Cardiac fibroblast (primary cell): ENCODE measurements around the gene STAMBPL1.

Experiments used
- DNase-seq, 2 donors: peaks; one replicate each; pipeline versions ENCODE4 v3.0.0 to v3.0.0-alpha.2; 2010; ENCODE audit warnings: low read depth in 2 of 2
- H3K4me3 ChIP-seq, 2 donors: replicated peaks in 1 of 2; 1 replicate in 1 of 2; 2 replicates in 1 of 2; pipeline ENCODE4 v1.5.1; 2011; ENCODE audit warnings: low read depth in 2 of 2, low read length in 2 of 2, mild to moderate bottlenecking in 2 of 2, moderate library complexity in 1 of 2
- CTCF ChIP-seq: IDR thresholded peaks from one replicate; pipeline ENCODE4 v1.5.1; 2011; ENCODE audit warnings: low read depth, mild to moderate bottlenecking, low read length, inconsistent platforms

Gene STAMBPL1

GRCh38 chr10:88879534-88880281 is at the start of gene STAMBPL1:
TSS of gene STAMBPL1 (plus strand) at chr10:88880245. CDS start at chr10:88901709, 21,464 bp downstream.
- TF ChIP-seq CTCF: no peak
- DNase-seq: peak in 1 of 2 donors; percentile 50
- H3K4me3 ChIP-seq: peak within 1 kb of the TSS; percentile 82 to 90

GRCh38 chr10:88830643-88831268 is 49.3 kb upstream of the STAMBPL1 start:
- TF ChIP-seq CTCF: no peak
- DNase-seq: no peak
- no peak overlapping the region for H3K4me3 ChIP-seq

- no peak overlapping the region for H3K4me3 ChIP-seq
- no peak for TF ChIP-seq CTCF
- no peak for DNase-seq
These were observed 48.3 kb upstream of the STAMBPL1 start for GRCh38 chr10:88831709-88832108.

- no peak for DNase-seq
- no peak for TF ChIP-seq CTCF
- no peak overlapping the region for H3K4me3 ChIP-seq
These were observed 47.7 kb upstream of the STAMBPL1 start for GRCh38 chr10:88832376-88832775.

- no peak overlapping the region for H3K4me3 ChIP-seq
- DNase-seq: no peak
- TF ChIP-seq CTCF: no peak
These were observed 46.9 kb upstream of the STAMBPL1 start for GRCh38 chr10:88833156-88833555.

GRCh38 chr10:88833723-88834122 is 46.3 kb upstream of the STAMBPL1 start:
- TF ChIP-seq CTCF: no peak

More at GRCh38 chr10:88833723-88834122, 46.3 kb upstream of the STAMBPL1 start:
- H3K4me3 ChIP-seq: no peak overlapping the region
- DNase-seq: no peak
